Stimulated activated CD4-positive, alpha-beta T cell treated with anti-CD3 and anti-CD28 coated beads, Interleukin-4, amount 100 ng/mL, for 24 hours (primary cell): ENCODE data around the gene RUFY4.
"Not testable (repeated sequence)": the region's sequence is repeated elsewhere in the genome, so short reads cannot be mapped to it uniquely, and the experiment has no call there.

Experiments used
- DNase-seq: peaks from one replicate; pipeline ENCODE4 v3.0.0-alpha.2; 2020

Gene RUFY4

GRCh38 chr2:218089259-218089658 is 20.2 kb downstream of the RUFY4 start:
- no peak for DNase-seq

GRCh38 chr2:218091746-218092145 is 22.7 kb downstream of the RUFY4 start:
- no peak for DNase-seq

GRCh38 chr2:218093879-218094278 is 24.8 kb downstream of the RUFY4 start:
- DNase-seq: no peak

- DNase-seq: no peak
These were observed 26.8 kb downstream of the RUFY4 start for GRCh38 chr2:218095853-218096252.

- DNase-seq: no peak
These were observed 28.9 kb downstream of the RUFY4 start for GRCh38 chr2:218097975-218098374.

GRCh38 chr2:218108834-218109233 is 39.8 kb downstream of the RUFY4 start:
- DNase-seq: not testable (repeated sequence)

GRCh38 chr2:218121789-218122188 is 52.7 kb downstream of the RUFY4 start:
- DNase-seq: not testable (repeated sequence)

GRCh38 chr2:218122286-218122685 is 53.2 kb downstream of the RUFY4 start:
- not testable (repeated sequence) for DNase-seq

- no peak for DNase-seq
These were observed 54.9 kb downstream of the RUFY4 start for GRCh38 chr2:218123986-218124385.

GRCh38 chr2:218125095-218125494 is 56.0 kb downstream of the RUFY4 start:
- no peak for DNase-seq

- DNase-seq: no peak
These were observed 56.6 kb downstream of the RUFY4 start, which contains the start of gene CXCR2 for GRCh38 chr2:218125626-218126080. Gene CXCR2 (plus strand): TSS chr2:218126028. CDS start chr2:218134802, 8,774 bp downstream.

- DNase-seq: no peak
These were observed 58.9 kb downstream of the RUFY4 start for GRCh38 chr2:218127929-218128455.

GRCh38 chr2:218128781-218129457 is 59.9 kb downstream of the RUFY4 start:
- DNase-seq: no peak

- DNase-seq: no peak
These were observed 60.5 kb downstream of the RUFY4 start for GRCh38 chr2:218129458-218130135.

- DNase-seq: no peak
These were observed 61.3 kb downstream of the RUFY4 start for GRCh38 chr2:218130377-218130776.

- DNase-seq: no peak
These were observed 61.8 kb downstream of the RUFY4 start for GRCh38 chr2:218130822-218131221.

GRCh38 chr2:218137514-218137913 is 68.5 kb downstream of the RUFY4 start:
- no peak for DNase-seq

- DNase-seq: no peak
These were observed 69.0 kb downstream of the RUFY4 start for GRCh38 chr2:218138047-218138446.
